MM.1S (cell line): ENCODE measurements around the gene SMIM14.

Source experiments
- DNase-seq: peaks from one replicate; pipeline ENCODE4 v3.0.0-alpha.2; 2015
- H2AFZ ChIP-seq: fragments of 300-600 bp; sonication (generic); 2 replicates; pipeline ENCODE4 v1.6.0; 2016; ENCODE audit warnings: antibody characterized with exemption, low read length
- H3F3A ChIP-seq: fragments of 300-600 bp; sonication (generic); 2 replicates; pipeline ENCODE4 v1.6.1; 2016; ENCODE audit warnings: mild to moderate bottlenecking, antibody characterized with exemption, low read length, moderate library complexity, mixed read lengths; ENCODE audit not compliant: insufficient read depth
- H3K27ac ChIP-seq: fragments of 300-600 bp; sonication (generic); 2 replicates; pipeline ENCODE4 v1.5.1; 2016; ENCODE audit warnings: mild to moderate bottlenecking, low read length
- H3K27me3 ChIP-seq: fragments of 300-600 bp; sonication (generic); replicated peaks from 2 replicates; pipeline ENCODE4 v1.6.0; 2016; ENCODE audit warnings: low read length; ENCODE audit not compliant: insufficient read depth
- H3K36me3 ChIP-seq: fragments of 300-600 bp; sonication (generic); replicated peaks from 2 replicates; pipeline ENCODE4 v1.6.1; 2016; ENCODE audit warnings: mild to moderate bottlenecking, low read length, mixed read lengths; ENCODE audit not compliant: insufficient read depth
- H3K4me1 ChIP-seq: fragments of 300-600 bp; sonication (generic); 2 replicates; pipeline ENCODE4 v1.6.1; 2016; ENCODE audit warnings: low read length, mixed read lengths
- H3K4me2 ChIP-seq: fragments of 300-600 bp; sonication (generic); 2 replicates; pipeline ENCODE4 v1.6.0; 2016; ENCODE audit warnings: low read depth, low read length
- H3K4me3 ChIP-seq: fragments of 300-600 bp; sonication (generic); 2 replicates; pipeline ENCODE4 v1.5.1; 2016; ENCODE audit warnings: low read length, mixed read lengths
- H3K79me2 ChIP-seq: fragments of 300-600 bp; sonication (generic); 2 replicates; pipeline ENCODE4 v1.6.1; 2016; ENCODE audit warnings: mixed run types, low read length, mixed read lengths
- H3K9ac ChIP-seq: fragments of 300-600 bp; sonication (generic); 2 replicates; pipeline ENCODE4 v1.6.1; 2016; ENCODE audit warnings: low read length, mixed read lengths
- H3K9me2 ChIP-seq: fragments of 300-600 bp; sonication (generic); replicated peaks from 2 replicates; pipeline ENCODE4 v1.6.1; 2016; ENCODE audit warnings: mild to moderate bottlenecking, low read length, mixed read lengths; ENCODE audit not compliant: insufficient read depth
- H3K9me3 ChIP-seq: fragments of 300-600 bp; sonication (generic); replicated peaks from 2 replicates; pipeline ENCODE4 v1.6.1; 2016; ENCODE audit warnings: mild to moderate bottlenecking, low read length, mixed read lengths; ENCODE audit not compliant: insufficient read depth
- H4K20me1 ChIP-seq: fragments of 300-600 bp; sonication (generic); 2 replicates; pipeline ENCODE4 v1.6.1; 2016; ENCODE audit warnings: mild to moderate bottlenecking, low read length, moderate library complexity, mixed read lengths; ENCODE audit not compliant: insufficient read depth
- EZH2 ChIP-seq: fragments of 300-600 bp; sonication (generic); optimal IDR thresholded peaks from 2 replicates; pipeline ENCODE3; 2017; ENCODE audit warnings: low read depth, mild to moderate bottlenecking, antibody characterized with exemption, low read length, mixed read lengths
- EZH2phosphoT487 ChIP-seq: fragments of 300-600 bp; sonication (generic); IDR thresholded peaks from 2 replicates; pipeline ENCODE4 v1.6.1; 2018; ENCODE audit warnings: antibody characterized with exemption, low read length
- TF ChIP-seq, protein P1 (sequence below): fragments of 300-600 bp; sonication (generic); IDR thresholded peaks from 2 replicates; pipeline ENCODE4 v1.5.1; 2016; ENCODE audit warnings: antibody characterized with exemption, low read length, mixed read lengths

The SMIM14 gene

DNA sequence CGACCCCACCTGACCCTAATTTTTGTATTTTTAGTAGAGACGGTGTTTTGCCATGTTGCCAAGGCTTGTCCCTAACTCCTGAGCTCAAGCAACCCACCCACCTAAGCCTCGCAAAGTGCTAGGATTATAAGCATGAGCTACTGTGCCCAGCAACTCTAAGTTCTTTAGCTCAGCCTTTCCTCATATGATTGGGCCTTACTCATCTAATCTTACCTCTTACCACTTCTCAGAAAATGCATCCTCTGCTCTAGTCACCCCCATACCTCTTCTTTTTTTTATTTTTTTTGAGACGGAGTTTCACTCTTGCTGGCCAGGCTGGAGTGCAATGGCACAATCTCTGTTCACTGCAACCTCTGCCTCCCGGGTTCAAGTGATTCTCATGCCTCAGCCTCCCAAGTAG is 75.9 kb downstream of the SMIM14 start:
- TF ChIP-seq, protein P1, sequence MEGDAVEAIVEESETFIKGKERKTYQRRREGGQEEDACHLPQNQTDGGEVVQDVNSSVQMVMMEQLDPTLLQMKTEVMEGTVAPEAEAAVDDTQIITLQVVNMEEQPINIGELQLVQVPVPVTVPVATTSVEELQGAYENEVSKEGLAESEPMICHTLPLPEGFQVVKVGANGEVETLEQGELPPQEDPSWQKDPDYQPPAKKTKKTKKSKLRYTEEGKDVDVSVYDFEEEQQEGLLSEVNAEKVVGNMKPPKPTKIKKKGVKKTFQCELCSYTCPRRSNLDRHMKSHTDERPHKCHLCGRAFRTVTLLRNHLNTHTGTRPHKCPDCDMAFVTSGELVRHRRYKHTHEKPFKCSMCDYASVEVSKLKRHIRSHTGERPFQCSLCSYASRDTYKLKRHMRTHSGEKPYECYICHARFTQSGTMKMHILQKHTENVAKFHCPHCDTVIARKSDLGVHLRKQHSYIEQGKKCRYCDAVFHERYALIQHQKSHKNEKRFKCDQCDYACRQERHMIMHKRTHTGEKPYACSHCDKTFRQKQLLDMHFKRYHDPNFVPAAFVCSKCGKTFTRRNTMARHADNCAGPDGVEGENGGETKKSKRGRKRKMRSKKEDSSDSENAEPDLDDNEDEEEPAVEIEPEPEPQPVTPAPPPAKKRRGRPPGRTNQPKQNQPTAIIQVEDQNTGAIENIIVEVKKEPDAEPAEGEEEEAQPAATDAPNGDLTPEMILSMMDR = no peak
- TF ChIP-seq EZH2 = no peak
- no peak for TF ChIP-seq EZH2phosphoT487
- Histone ChIP-seq H3K79me2 (no peaks in the 10 kb centered on the region), H3K9ac (no peak overlapping the region), H3K27me3 (no peaks in the 10 kb centered on the region), H3K36me3 (no peaks in the 10 kb centered on the region), H3K9me3 (no peaks in the 10 kb centered on the region), H3F3A (no peaks in the 10 kb centered on the region), H2AFZ (no peak overlapping the region), H3K4me3 (no peak overlapping the region), H3K4me1 (no peaks in the 10 kb centered on the region), H3K4me2 (no peak overlapping the region), H3K9me2 (no peaks in the 10 kb centered on the region), H4K20me1 (no peaks in the 10 kb centered on the region), H3K27ac (no peak overlapping the region)
- no peak for DNase-seq

DNA sequence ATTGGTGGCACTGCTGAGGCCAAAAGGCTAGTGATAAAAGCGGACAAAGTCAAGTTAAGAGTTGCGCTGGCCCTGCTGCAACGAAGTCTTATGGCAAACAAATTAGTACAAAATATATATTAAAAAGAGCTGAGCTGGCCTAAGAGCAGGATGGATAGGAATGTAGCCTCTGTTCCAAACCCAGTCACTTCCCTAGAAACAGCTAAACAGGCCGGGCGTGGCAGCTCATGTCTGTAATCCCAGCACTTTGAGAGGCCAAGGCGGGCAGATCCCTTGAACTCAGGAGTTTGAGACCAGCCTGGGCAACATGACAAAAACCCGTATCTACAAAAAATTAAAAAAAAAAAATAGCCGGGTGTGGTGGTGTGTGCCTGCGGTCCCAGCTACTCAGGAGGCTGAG is 79.0 kb downstream of the SMIM14 start:
- Histone ChIP-seq H3K36me3 (no peaks in the 10 kb centered on the region), H3K27me3 (no peaks in the 10 kb centered on the region), H3K4me1 (no peaks in the 10 kb centered on the region), H3F3A (no peaks in the 10 kb centered on the region), H3K4me2 (no peak overlapping the region), H3K79me2 (no peaks in the 10 kb centered on the region), H3K9ac (no peak overlapping the region), H4K20me1 (no peaks in the 10 kb centered on the region), H3K9me3 (no peaks in the 10 kb centered on the region), H2AFZ (no peak overlapping the region), H3K27ac (no peak overlapping the region), H3K9me2 (no peaks in the 10 kb centered on the region), H3K4me3 (no peak overlapping the region)
- DNase-seq = no peak
- TF ChIP-seq, protein P1 = no peak
- TF ChIP-seq EZH2 (no peak), EZH2phosphoT487 (no peak)

DNA sequence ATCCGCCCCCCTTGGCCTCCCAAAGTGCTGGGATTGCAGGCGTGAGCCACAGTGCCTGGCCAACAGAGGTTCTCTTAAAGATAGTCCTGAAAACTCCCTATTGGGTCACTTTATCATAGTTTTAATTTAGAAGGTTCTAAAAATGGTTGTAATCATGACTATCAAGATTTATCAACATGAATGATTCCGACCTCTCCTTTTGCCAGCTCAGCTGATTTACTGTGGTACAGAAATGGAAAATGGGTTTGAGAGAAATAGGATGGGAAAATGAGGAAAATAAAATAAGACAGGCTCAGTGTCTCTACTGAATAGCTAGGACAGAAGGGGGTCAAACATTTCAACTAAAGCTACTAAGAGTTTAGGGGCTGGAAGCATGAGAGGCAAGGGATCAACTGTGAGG is 83.2 kb downstream of the SMIM14 start:
- H2AFZ ChIP-seq = no peak overlapping the region
- H3K9me3 ChIP-seq = no peaks in the 10 kb centered on the region
- no peaks in the 10 kb centered on the region for H4K20me1 ChIP-seq
- no peak for DNase-seq
- H3K9ac ChIP-seq = no peak overlapping the region
- no peaks in the 10 kb centered on the region for H3F3A ChIP-seq
- H3K27me3 ChIP-seq = no peaks in the 10 kb centered on the region
- H3K9me2 ChIP-seq = no peaks in the 10 kb centered on the region
- H3K79me2 ChIP-seq = no peaks in the 10 kb centered on the region
- H3K4me2 ChIP-seq = no peak overlapping the region
- no peak overlapping the region for H3K4me3 ChIP-seq
- no peaks in the 10 kb centered on the region for H3K36me3 ChIP-seq
- H3K4me1 ChIP-seq = no peaks in the 10 kb centered on the region
- TF ChIP-seq, protein P1 = no peak
- no peak for TF ChIP-seq EZH2
- no peak for TF ChIP-seq EZH2phosphoT487
- no peak overlapping the region for H3K27ac ChIP-seq
